NCI-H128 (cell line): ENCODE data around the gene WDR27.
A peak's percentile ranks its signal among the peaks of the same experiment; 100 is the strongest.

Source experiments
- DNase-seq: peaks from one replicate; lab custom pipeline; 2025; ENCODE audit not compliant: unreplicated experiment; lab: John Stamatoyannopoulos, UW

The WDR27 gene

GRCh38 chr6:169701954-169702839, at the start of gene WDR27, which contains the start of gene C6orf120:
Gene WDR27 (minus strand): TSS chr6:169702029. CDS start chr6:169689005, 13,024 bp downstream.
Gene C6orf120 (plus strand): TSS chr6:169702126. CDS start chr6:169702460, 334 bp downstream.
- peak; percentile 89 for DNase-seq

- no peak for DNase-seq
Measured at GRCh38 chr6:169746556-169746955, 44.7 kb upstream of the WDR27 start.

GRCh38 chr6:169745405-169745804, 43.6 kb upstream of the WDR27 start:
- no peak for DNase-seq

- DNase-seq, result no peak
Measured at GRCh38 chr6:169741344-169741743, 39.5 kb upstream of the WDR27 start.

- no peak for DNase-seq
Measured at GRCh38 chr6:169738976-169739529, 37.2 kb upstream of the WDR27 start.

- DNase-seq, result peak; percentile 54
Measured at GRCh38 chr6:169738204-169738975, 36.6 kb upstream of the WDR27 start.

GRCh38 chr6:169729961-169730360, 28.1 kb upstream of the WDR27 start:
- no peak for DNase-seq

- DNase-seq, result no peak
Measured at GRCh38 chr6:169726963-169727362, 25.1 kb upstream of the WDR27 start.

- DNase-seq, result no peak
Measured at GRCh38 chr6:169726049-169726400, 24.2 kb upstream of the WDR27 start.

- no peak for DNase-seq
Measured at GRCh38 chr6:169725125-169726048, 23.6 kb upstream of the WDR27 start.

GRCh38 chr6:169724494-169725124, 22.8 kb upstream of the WDR27 start, which contains the start of gene PHF10:
Gene PHF10 (minus strand): TSS chr6:169724500. CDS start chr6:169723931, 569 bp downstream.
- DNase-seq, result peak; percentile 29

GRCh38 chr6:169723991-169724493, 22.2 kb upstream of the WDR27 start:
- DNase-seq, result no peak

GRCh38 chr6:169723200-169723909, 21.5 kb upstream of the WDR27 start:
- DNase-seq, result no peak

- DNase-seq, result no peak
Measured at GRCh38 chr6:169722362-169723199, 20.8 kb upstream of the WDR27 start.

GRCh38 chr6:169720207-169720855, 18.5 kb upstream of the WDR27 start:
- DNase-seq, result no peak

GRCh38 chr6:169719117-169719516, 17.3 kb upstream of the WDR27 start:
- no peak for DNase-seq

GRCh38 chr6:169714595-169714994, 12.8 kb upstream of the WDR27 start:
- no peak for DNase-seq

GRCh38 chr6:169714178-169714577, 12.3 kb upstream of the WDR27 start:
- no peak for DNase-seq
